Fibroblast of skin of left quadriceps (primary cell): Measurements from ENCODE around the gene MCF2.

Experiments
- DNase-seq, 2 experiments: peaks; one replicate each; pipeline ENCODE4 v3.0.0-alpha.2; 2013; ENCODE audit warnings: low read depth in 2 of 2

MCF2 gene

GRCh38 chrX:139600105-139600504 is 107.9 kb downstream of the MCF2 start:
- DNase-seq, result no peak

GRCh38 chrX:139596068-139596467 is 111.9 kb downstream of the MCF2 start:
- DNase-seq, result no peak

- DNase-seq, result no peak
Measured at GRCh38 chrX:139585613-139586012, 122.4 kb downstream of the MCF2 start.

- DNase-seq, result no peak
Measured at GRCh38 chrX:139581068-139581467, 126.9 kb downstream of the MCF2 start.

DNA sequence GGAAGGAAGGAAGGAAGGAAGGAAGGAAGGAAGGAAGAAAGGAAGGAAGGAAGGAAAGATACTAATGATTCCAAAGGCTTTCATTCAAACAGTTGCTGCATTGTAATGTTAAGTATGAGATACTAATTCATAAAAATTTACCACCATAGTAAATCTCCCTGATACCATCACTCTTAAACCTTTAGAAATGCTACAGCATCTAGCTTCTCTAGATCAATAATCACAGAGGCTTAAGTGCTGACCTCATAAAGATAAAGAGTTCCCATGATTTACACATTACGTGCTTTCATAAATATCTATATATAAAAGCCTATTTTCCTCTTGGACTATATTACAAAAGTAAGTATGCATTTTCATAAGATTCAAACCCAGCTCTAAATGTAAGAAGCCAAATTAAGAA is 141.0 kb downstream of the MCF2 start:
- no peak for DNase-seq

DNA sequence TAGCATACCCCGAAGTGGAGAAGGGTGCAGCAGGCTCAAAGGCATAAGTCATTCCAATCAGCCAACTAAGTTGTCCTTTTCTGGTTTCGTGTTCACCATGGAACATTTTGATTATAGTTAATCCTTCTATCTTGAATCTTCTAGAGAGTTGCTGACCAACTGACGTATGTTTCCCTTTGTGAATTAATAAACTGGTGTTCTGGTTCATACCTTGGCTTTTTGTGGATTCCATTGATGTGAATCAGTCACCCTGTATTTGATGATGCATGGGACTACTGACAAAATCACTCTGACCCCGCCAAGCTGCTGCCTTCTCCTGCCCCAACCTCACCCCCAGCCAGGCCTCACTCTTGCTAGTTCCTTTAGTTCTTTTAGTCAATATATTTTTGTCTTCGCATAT is 144.7 kb downstream of the MCF2 start:
- DNase-seq, result no peak

GRCh38 chrX:139560221-139560620 is 147.7 kb downstream of the MCF2 start:
- no peak for DNase-seq

DNA sequence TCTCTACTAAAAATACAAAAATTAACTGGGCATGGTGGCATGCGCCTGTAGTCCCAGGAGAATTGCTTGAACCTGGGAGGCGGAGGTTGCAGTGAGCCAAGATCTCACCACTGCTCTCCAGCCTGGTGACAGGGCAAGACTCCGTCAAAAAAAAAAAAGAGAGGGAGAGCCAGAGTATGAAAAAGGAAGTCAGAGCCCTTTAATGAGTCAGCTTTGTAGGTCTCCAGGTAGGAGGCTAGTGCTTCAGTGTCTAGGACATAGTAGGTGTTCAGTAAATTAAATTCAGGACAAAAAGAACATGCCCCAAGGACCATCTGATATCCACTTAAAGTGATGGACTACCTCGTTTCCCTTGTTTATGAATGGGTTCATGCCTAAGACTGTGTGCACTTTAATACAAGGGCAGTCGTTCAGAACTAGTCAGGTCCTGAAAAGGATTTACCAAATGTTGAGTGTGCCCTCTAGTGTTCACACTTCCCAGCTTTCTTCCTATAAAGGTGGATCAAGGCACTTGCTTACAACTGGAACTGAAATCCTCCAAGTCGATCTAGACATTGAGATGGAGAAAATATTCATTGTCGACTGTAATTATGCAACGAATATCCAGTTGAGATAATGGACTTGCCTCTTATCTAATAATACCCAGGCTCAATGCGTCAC is 148.5 kb downstream of the MCF2 start:
- no peak for DNase-seq

- no peak for DNase-seq
Measured at GRCh38 chrX:139554991-139555675, 152.8 kb downstream of the MCF2 start.

GRCh38 chrX:139554376-139554775 is 153.6 kb downstream of the MCF2 start:
- no peak for DNase-seq

DNA sequence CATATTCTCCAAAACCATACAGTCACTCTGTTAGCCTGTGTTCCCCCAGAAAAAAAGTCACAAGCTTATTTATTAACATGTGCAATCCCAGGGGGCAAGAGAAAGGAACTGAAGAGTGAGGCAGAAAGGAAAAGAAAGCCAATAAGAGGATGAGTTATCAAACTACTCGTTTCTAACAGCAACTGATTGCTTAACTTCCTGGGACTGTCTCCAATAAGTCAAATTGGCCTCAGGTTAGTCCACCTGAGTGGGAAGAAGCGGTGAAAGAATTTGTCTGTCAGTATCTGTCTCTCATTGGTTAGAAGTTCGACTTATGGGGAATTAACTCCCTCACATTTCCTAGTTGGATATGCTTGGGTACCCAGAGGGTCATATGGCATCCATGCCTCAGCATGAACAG is 163.4 kb downstream of the MCF2 start:
- no peak for DNase-seq

- DNase-seq, result no peak
Measured at GRCh38 chrX:139543920-139544319, 164.0 kb downstream of the MCF2 start.

GRCh38 chrX:139542652-139543051 is 165.3 kb downstream of the MCF2 start:
- DNase-seq, result no peak

DNA sequence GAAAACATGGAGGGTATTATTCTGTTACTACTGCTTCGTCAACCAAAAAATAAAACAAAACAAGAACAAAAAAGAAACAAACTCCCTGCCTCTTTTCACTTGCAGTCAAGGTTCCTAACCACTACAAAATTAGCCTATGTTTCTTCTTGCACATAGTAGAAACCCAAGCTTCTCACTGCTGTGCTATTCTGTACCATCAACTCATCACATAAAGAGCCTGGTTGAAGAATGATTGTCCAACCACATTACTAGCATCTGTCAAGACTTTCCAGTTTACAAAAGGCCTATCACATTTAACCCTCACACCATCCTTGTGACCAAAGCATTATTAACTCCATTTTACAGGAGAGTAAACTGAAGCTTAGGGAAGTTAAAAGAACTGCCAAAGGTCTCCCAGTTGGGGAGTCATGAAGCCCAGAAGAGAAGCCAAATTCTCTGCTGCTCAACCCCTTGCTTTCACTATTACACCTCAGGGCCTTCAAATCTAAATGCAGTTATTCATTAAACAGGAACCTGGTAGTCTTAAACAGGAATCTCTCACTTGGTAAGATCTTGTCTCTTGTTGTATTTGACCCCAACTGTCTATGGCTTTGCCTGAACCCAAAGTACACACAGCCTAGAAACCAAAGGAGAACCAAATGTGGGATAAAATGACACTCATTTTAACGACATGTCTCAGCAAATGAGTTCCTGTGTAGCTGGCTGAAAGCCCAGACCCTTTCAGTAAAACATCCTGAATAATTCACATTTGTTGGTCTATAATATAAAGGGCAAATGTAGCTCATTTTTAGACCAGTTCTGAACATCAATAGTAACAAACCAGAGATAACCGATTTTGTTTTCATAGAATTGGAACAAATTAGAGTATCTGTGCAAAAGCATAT is 168.8 kb downstream of the MCF2 start:
- DNase-seq, result no peak

GRCh38 chrX:139533444-139533843 is 174.5 kb downstream of the MCF2 start:
- DNase-seq, result no peak

GRCh38 chrX:139532834-139533233 is 175.1 kb downstream of the MCF2 start:
- DNase-seq, result no peak
